ENCODE results near the gene POLR2E. TPM values are rescaled to one million over a fixed set of nuclear protein-coding genes. Genes with fewer than 3 reads are reported as not detected.
A peak's percentile ranks its signal among the peaks of the same experiment; 100 is the strongest.

The POLR2E gene
- total and polyA plus RNA-seq, 2 of the 13 experiments (the other 11 are each of a cell fraction or from before 2014, with no cell fraction given) = 140 to 272 TPM

GRCh38 chr19:1104311-1105007 is 9.3 kb upstream of the POLR2E start (continued):
- TF ChIP-seq ZFP91 (CRISPR knock-in tag; IDR thresholded peaks at IDR 0.05; ENCODE audit: borderline replicate concordance) (no peak), ZNF883 (CRISPR knock-in tag; IDR thresholded peaks at IDR 0.05; ENCODE audit: not compliant biosample characterization) (no peak), ZC3H4 (CRISPR knock-in tag; IDR thresholded peaks at IDR 0.05; ENCODE audit: borderline replicate concordance) (0 out of 2 replicates have a peak, but pooled peaks have one; percentile 7), LRRFIP1 (CRISPR knock-in tag; conservative IDR thresholded peaks at IDR 0.05) (no peak), ZNF782 (CRISPR knock-in tag; IDR thresholded peaks at IDR 0.05; ENCODE audit: borderline replicate concordance) (no peak), ZNF777 (CRISPR knock-in tag; IDR thresholded peaks at IDR 0.05) (no peak), ZFP36L1 (CRISPR knock-in tag; IDR thresholded peaks at IDR 0.05) (no peak), ZFP90 (CRISPR knock-in tag; IDR thresholded peaks at IDR 0.05; ENCODE audit: borderline replicate concordance) (no peak)
